GM18498 (cell line): Measurements from ENCODE around the gene PMS2.
"Not testable (repeated sequence)": the region's sequence is repeated elsewhere in the genome, so short reads cannot be mapped to it uniquely, and the experiment has no call there.

Source experiments
- ATAC-seq: cut with Tn5 transposase; IDR thresholded peaks from one replicate; pipeline ENCODE4 v1.9.1; 2021; ENCODE audit warnings: mild to moderate bottlenecking, moderate library complexity; ENCODE audit not compliant: unreplicated experiment

PMS2 gene

GRCh38 chr7:5924180-5924579 is 84.7 kb downstream of the PMS2 start:
- ATAC-seq: not testable (repeated sequence)
